Activated T-cell treated with anti-CD3 and anti-CD28 coated beads for 1 hour (primary cell): Measurements from ENCODE around the gene PADI6.
"Not testable (repeated sequence)": the region's sequence is repeated elsewhere in the genome, so short reads cannot be mapped to it uniquely, and the experiment has no call there.

Experiments
- DNase-seq: peaks from one replicate; pipeline ENCODE4 v3.0.0-alpha.2; 2020; ENCODE audit warnings: low read depth

Gene PADI6

DNA sequence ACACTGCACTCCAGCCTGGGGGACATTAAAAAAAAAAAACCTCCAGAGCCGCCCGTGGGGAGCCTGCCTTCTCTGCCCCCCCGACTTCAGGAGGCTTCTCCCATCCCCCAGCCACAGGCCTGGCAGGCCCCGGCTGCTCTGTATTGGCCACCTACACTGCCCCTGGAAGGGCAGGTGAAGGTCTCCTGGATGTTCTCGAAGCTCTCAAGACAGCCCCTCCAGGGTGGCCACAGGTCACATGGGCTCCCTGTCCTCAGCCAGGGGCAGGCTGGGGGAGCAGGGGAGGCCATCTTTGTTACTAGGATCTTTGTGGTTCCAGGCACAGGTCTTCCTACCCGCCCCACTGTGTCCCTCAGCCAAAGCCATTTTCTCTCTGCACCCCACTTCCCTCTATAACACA is 32.8 kb downstream of the PADI6 start:
- DNase-seq: no peak

DNA sequence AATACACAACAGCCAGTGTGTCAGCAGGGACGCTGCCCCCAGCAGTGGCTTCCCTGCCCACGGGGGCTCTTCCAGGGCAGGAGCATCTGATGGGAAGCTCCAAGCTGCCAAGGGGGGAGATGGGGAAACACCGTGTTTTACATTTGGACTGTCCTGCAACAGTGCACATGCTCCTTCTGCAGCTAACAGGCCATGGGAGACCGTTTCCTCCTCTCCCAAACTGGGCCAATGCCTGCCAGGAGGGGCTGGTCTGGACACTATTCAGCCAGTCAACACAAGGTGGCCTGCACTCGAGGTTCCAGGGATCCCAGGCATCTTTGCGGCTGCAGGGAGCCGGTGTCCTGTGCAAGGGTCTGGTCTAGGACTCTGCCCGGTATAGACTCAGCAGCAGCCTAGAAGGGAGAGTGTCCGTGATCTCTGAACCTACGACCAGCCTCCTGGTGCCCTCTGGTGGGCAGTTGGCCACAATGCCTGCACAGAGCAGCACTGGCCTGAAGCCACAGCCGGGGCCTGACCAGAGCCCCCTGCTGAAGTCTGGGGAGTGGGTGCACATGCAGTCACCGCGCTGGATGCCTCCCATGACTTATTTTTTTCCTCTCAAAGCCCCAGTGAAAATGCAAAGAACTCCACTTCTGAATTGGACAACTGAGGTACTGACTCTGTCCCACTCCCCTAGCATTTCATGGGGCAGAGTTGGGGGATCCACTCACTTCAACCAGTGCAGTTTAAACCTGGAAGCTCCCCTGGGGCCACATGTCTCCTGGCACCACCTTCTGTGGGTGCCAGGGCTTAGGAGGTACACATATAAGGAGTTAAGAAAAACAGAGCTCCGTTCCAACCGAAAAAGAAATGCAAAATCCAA is 34.1 kb downstream of the PADI6 start:
- peak; percentile 20 for DNase-seq

DNA sequence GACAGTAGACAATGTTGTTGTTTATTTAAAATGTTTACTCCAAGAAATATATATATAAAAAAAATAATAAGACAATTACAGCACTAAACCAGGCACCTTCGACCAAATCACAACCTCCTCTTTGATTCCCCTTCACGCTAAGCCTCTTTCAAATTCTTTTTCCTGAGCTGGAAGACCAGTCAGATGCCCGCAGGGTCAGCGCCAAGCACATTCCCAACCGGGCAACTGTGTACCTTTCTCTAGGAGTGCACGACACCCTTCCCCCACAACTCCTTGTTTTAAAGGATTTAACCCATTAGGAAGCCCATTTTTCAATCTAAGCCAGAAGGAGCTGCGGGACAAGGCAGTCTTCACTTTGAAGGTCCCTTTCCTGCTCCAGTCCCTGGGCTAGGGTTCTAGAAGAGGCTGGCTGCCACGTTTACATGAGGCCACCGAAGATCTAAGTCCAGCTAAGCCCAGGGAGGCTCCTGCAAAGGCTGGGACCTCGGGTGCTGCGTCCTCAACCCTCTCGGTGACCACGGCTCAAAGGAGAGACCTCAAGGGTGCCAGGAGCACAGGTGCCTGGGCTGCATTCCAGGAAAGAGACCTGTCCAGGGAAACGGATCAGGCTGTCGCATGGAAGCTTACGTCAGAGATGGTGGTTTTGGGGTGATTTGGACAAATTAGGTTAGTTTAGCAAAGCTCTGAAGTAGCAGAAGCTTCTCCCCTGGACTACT is 34.9 kb downstream of the PADI6 start:
- DNase-seq: not testable (repeated sequence)

DNA sequence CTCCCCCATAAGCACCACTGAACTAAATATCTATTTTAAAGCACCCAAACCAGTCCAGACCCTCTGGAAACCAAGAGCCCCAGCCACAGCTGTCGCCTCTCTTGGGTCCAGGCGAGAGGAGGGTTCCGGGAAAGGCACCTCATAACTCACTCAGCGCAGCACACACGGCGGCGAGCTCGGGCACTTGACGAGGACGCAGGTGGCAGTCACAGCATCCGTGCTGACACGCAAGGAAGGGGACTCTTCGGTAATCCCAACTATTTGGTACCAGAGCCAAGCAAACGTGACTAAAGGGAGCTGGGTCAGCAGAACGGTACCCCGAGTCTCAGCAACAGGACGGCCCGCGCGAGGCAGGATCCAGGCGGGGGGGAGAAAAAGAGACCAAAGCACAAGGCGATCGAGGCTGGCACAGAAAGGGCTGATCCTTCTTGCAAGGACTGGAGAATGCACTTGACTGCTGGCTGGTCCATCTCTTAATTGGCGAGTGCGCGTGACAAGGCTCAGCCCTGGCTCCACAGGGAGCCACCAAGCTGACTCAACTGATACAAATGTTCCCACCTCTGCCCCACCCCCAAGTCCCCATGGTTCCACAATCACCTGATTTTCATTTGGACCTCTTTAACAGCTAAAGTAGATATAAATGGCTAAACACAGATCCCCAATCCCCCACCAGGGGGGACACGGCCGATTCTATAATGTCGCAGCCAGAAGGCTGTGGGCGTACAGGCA is 36.0 kb downstream of the PADI6 start:
- not testable (repeated sequence) for DNase-seq

DNA sequence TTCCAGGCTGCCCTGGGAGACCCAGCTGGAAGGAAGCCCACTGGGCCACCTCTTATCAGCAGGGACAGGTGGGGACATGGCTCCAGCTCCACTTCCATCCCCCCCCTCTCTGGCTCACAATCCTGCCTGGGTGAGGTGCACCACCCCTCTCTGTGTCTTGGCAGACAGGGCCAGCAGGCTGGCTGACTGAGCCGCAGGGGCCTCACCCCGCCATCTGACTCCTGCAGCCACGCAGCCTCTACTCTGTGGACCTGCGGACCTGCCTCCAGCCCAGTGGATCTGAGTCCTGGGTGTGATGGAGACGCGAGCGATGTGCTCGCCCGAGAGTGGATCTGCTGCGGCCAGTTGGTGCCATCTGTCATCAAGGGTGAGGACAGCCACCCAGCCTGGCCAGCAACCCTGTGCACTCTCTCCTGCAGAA is 37.4 kb downstream of the PADI6 start:
- DNase-seq: no peak

DNA sequence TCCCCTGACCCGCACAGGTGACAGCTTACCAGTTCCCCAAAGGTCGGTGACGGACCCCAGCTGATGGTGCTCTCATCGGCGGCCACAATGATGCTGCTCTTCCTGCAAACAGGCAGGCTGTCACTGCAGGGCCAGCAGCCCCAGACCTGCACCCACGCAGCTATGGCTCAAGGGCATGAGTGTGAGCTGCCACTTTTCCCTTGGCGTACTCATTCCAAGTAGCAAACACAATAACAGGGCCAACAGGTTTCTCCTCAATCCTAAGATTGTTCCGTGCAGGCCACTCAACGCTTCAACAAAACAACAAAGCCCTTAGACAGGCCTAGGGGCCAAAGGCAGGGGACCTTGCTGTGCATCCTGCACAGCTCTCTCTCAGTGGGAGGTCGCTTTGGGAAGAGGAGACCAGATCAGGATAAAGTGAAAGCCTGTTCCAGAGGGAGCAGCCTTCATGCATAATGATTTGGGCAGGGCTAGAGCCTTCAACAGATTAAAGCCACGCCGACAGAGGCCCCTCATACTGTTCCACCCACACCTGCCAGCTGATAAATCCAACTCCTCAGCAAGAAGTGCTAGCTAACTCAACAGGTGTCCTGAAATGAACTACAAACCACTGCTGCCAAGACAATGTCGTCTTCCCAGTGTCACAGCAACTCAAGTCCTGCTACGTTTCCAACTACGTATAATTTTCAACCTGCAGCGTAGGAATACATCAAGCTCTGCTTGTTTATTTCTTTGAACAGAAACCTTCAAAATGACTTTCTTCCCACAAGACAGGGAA is 40.3 kb downstream of the PADI6 start:
- no peak for DNase-seq

DNA sequence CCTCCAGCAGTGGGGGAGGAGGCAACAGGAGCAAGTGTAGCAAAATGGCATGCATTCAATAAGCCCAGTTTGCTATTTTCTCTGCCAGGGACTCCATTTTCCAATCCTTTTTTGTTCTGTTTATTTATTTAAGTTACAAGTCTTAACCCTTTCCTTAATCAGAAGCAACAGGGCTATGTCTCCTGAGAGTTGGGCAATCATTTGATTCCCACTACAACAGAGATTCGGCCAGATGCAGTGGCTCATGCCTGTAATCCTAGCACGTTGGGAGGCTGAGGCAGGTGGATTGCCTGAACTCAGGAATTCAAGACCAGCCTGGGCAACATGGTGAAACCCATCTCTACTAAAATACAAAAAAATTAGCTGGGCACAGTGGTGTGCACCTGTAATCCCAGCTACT is 42.0 kb downstream of the PADI6 start:
- no peak for DNase-seq

DNA sequence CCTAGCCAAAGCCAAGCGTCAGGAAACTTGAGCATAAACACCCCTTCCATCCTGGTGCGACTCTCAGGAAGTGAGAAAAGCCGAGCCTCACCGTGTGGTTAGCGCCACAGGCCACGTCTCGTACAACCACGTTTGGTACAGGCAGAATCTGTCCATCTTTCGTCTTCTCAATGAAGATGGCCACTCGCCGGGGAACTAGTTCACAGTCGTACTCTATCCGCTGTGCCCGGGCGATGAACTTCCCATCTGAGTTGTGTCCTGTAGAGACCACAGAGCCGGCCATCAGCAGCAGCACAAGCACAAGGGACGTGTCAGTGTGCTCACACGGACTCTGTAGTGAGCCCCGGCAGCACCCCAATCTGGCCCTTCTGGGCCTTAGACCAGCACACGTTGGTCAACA is 44.4 kb downstream of the PADI6 start:
- no peak for DNase-seq

DNA sequence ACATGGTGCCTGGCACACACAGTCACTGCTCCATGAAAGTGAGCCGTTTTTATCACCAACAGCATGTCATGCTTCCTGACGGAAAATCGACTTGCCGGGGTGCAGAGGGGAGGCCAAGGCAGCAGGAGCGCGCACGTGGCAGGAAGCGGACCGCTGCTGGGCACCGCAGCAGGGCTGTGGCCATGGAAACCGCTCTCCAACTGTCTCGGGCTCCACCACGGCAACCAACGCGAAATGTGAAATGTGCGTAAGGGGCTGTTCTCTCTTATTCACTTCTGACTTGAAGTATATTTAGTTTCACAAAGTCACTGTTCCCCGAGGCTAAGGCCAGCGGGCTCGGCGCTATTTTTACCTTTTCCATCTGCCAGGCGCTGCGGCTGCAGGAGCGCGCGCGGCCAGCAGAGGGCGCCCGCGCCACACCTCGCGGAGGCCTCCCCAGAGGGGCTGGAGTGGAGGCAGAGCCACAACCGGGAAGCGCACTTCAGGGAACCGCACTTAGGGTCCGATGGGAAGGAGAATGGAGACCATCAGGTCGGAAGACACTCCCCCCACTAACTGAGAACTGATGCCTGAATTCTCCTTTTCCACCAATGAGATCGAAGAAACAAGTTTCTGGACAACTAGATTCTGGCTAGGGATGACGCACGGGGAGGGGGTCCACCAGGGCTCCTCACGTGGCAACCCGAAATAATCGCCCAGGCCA is 47.8 kb downstream of the PADI6 start:
- DNase-seq: peak; percentile 63

DNA sequence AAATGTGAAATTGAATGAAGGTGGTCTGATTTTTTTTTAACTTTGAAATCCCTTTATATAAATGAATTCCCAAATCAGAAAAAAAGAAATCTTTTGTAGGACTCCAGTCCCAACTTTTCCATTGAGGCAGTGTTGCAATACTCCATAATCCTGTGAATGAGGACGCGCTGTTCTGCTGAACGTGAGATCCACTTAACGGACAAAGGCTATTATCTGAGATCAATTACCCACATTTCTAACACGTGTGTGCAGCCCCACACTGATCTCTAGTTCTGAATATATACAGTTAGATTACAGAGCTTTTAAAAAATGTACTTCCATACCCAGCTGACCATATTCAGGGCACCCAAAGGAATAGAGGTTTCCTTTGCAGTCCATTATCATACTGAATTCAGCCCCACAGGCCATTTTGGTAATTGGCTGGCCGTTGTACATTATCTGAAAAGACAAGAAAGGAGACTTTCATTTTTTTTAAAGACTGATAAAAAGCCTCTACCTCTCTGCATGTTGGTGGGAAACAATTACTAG is 48.5 kb downstream of the PADI6 start:
- no peak for DNase-seq

DNA sequence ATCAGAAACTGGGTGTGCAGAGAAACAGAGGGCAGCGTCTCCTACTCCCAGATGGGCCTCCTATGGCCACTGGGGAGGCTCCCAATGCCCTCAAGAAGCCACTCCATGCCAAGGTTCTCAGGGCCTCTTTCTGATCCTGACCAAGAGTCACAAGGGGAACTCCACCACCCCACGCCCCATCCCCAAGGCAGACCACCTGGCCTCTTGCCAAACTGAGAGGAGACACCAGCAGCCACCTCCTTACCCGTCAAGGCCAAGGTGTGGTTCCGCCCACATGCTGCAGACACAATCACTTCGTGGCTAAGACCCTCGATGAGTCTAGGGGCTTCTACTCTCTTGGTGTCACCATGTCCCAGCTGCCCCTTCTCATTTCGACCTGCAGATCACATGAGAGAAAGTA is 50.5 kb downstream of the PADI6 start:
- no peak for DNase-seq

DNA sequence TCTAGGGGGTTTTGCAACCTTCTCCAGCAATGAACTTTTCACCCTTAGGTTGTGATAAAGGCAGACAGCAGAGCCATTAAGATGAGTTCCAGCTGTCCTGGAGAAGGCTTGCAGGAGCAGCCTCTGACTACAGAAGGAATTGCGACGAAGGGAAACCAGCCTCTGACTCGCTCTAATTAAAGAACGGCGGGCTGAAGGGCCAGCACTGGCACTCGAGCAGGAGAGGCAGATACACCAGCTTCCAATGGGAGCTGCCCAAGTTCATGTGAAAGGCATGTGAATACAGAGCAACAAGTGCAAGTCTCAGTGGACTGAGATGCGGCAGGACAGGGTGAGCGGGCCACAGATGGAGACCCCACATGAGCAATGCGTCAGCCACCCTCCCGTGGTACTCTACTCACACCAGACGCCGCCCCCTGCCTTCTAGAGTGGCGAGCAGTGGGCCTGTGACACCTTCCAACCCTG is 51.8 kb downstream of the PADI6 start:
- no peak for DNase-seq

DNA sequence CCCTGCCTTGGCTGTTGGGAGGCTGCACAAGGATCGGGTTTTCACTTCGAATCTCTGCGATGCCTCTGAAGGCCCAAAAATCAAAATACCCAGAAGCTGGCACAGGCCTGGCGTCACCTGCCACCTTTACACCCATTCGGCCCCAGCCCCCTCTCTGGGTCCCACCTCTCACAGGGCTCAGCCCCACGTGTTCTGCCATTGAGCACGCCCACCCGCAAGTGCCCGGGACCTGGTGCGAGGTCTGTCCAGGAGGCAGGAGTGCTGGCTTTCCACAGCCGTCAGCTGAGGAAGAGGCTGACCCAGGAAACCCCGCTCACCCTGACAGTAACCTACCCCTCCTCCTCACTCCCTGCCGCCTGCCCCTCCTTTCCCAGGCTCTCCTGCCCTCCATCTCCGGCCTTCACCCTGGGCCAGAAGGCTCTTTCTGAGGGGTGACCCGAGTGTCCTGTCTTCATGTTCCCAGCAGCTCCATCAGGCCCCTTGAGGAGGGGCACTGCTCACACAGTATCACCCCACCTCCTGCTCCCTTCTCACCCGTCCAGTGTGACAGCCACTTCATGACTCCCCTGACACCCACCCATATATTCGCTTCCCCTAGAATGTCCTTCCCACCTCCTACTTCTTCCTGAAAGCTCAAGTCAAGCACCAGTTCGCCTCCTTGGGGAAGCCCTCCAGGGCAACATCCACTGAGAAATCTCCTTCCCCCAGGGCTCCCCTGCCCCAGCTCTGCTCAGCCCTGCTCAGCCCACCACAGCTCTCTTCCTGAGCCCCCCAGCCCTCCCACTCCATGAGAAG is 54.0 kb downstream of the PADI6 start:
- DNase-seq: no peak

DNA sequence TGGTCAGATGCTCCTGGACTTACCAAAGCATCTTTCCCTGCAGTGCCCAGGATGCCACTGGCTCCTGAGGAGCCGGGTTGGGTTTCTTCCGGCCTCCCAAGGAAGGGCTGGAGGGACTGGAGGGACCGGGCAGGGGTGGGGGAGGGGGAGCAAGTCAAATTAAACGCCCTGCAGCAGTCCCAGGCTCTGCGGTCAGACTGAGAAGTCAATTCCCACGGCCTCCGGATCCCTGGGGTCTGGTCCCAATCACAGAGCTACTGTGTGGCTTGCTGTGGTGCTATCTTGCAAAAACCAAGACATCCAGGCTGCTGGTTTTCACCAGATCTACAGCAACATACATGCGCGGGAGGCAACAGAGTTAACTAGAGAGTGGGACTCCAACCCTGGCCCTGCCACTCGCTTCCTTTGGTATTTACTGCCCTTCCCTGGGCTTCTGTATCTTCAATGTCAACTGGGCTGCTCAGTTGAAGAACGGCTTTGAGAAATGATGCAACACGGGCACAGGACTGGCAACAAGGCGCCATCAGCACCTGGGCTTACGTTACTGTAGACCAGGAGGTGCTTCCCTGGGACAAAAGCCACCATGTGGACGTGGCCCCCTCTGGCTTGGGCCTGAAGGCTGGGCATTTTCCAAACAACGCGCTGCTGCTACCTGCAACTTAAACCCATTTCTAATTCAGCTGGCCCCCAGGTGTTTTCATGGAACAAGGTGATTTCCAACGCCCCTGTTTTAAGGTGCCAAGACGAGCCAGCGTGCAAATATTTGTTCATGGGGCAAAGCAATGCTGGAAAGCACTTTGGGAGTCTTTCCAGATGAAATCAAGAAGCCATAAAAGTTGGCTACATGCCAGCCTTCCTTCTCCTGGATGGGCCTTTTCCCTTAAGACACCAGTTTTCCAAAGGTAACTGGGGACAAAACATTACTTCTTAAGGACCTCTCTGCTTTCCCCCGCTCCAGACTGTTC is 56.0 kb downstream of the PADI6 start:
- no peak for DNase-seq

DNA sequence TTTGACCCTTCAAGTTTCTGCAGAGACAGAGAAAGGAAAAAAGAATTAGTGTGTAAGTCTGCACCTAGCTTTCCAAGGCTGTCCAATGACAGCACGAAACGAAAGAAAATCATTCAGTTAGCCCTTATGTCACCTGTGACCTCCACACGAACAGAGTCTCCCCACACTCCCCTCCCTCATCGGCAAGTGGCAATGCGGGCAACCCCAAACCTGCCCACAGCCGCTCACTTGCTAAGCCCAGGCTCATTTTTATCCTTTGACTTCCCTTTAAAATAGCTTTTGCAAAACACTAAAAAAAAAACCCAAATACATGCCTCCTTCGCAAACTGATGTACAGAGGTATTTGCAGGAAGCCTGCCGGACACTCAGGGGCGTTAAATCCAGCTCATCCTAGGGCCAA is 57.2 kb downstream of the PADI6 start:
- no peak for DNase-seq

DNA sequence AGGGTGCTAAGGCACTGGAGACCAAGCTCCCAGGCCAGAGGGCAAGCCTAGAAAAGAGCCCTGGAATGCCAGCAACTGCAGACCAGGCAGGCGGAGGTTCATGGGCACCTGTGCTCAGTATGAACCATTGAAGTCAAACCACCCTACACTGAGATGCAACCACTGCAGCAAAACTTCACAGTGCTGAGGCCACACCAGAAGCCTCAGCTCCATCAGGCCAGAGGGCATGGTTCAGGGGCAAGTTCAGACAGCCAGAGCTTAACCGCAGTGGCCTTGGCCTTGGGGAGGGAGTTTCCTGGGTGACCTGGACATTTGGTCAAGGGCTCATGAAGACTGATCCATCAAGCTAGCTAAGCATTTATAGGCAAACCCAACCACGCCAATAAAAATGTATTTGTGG is 60.4 kb downstream of the PADI6 start:
- DNase-seq: no peak

DNA sequence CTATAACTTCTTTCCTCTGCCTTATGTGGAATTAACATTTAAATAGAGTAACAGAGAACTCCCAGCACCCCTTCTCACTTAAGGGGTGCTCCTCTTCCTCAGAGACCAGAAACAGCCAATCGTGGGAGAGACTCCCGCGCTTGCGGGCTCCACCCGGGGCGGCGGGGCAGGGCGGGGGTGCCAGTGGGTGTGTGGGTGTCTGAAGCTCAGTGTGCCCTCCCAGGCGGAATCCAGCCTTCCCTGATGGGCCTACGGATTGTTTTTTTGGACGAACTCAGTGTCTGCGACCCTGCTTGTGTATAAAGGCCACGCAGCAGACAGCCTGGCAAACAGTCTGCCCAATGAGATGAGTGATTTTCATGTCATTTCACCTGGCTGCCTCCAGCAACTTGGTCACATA is 61.3 kb downstream of the PADI6 start:
- DNase-seq: no peak

DNA sequence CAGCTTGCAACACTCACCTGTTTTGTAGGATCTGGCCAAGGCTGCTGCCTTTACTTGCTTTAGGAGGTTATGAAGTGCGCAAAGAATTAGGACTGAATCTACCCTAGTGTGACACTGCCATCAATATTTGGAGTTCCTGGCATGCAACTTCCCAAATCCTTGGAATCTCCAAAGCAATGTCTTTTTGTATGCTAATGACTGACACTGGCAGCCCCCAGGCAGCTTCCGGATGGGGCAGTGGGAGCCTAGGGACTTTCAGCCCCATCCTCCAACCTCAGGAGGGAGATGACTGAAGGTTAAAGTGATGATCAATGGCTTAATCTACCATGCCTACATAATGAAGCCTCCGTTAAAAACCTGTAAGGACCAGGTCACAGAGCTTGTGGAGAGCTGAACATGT is 62.0 kb downstream of the PADI6 start:
- no peak for DNase-seq

DNA sequence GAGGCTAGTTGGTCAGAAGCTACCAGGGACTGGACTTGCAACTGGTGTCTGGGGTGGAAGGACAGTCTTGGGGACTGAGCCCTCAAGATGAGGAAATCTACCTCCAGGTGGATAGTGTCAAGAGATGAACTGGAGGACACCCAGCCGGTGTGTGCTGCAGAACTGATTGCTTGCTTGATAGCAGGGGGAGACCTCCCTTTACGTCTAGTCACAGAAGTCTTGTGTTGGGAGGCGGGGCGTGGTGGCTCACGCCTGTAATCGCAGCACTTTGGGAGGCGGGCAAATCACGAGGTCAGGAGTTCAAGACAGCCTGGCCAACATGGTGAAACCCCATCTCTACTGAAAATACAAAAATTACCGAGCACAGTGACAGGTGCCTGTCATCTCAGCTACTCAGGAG is 62.6 kb downstream of the PADI6 start:
- DNase-seq: no peak
